HCT116 (cell line): ENCODE results near the gene TTC39C. TPM values are rescaled to one million over a fixed set of nuclear protein-coding genes. Genes with fewer than 3 reads are reported as not detected.

Source experiments
- ATAC-seq: fragments of 200-7000 bp; cut with Tn5 transposase; 2 replicates; pipeline ENCODE4 v1.9.1; 2020; ENCODE audit warnings: mild to moderate bottlenecking, moderate library complexity
- BruUV-seq: library from RNA; stranded (reverse); fragments of 400-500 nt; replicated peaks from 2 replicates; lab custom pipeline; 2021; lab: Mats Ljungman, UMichigan
- CTCF ChIA-PET: fragments of 300-600 bp; sonication (Branson Sonifier 250); formaldehyde crosslinking; loops from one replicate; lab custom pipeline; 2021; ENCODE audit warnings: antibody characterized with exemption; lab: Charles Lee
- POLR2A ChIA-PET: fragments of 300-600, 350-600 bp; sonication (Branson Sonifier 250); formaldehyde crosslinking; loops from one replicate; lab custom pipeline; 2021; ENCODE audit warnings: antibody characterized with exemption; lab: Charles Lee
- RAD21 ChIA-PET, 2 experiments: fragments of 300-600 bp; sonication (Branson Sonifier 250); formaldehyde crosslinking; loops; one replicate each; lab custom pipeline; 2023; ENCODE audit warnings: low total read pairs in 2 of 2; ENCODE audit not compliant: uncharacterized antibody in 2 of 2, unreplicated experiment in 2 of 2, low non-redundant PET in 1 of 2; lab: Charles Lee
- DNase-seq: peaks from one replicate; pipeline ENCODE4 v3.0.0-alpha.2; 2010; ENCODE audit warnings: low read depth, low spot score
- H2AFZ ChIP-seq: fragments of 200-600 bp; shearing (Covaris generic), sonication (generic); 2 replicates; pipeline ENCODE4 v1.6.1; 2017; ENCODE audit warnings: low read depth, mixed run types, mixed read lengths, antibody characterized with exemption, low read length; ENCODE audit not compliant: poor library complexity, severe bottlenecking
- H3K27ac ChIP-seq: 2 replicates; pipeline ENCODE4 v1.5.1; 2012; ENCODE audit warnings: low read depth, low read length
- H3K27me3 ChIP-seq: fragments of 200-600 bp; sonication (generic); 2 replicates; pipeline ENCODE4 v1.6.1; 2016; ENCODE audit warnings: mixed run types, low read length, mixed read lengths; ENCODE audit not compliant: insufficient read depth
- H3K36me3 ChIP-seq, 2 experiments: fragments of 200-500 bp in 1 of 2; fragments of 200-600 bp in 1 of 2; sonication (Bioruptor generic) in 1 of 2; sonication (generic) in 1 of 2; 2 replicates each; pipeline versions ENCODE4 v1.5.1 to v1.6.1; 2014 to 2016; ENCODE audit warnings: low read length in 2 of 2, inconsistent platforms in 1 of 2, mixed read lengths in 1 of 2, mixed run types in 1 of 2; ENCODE audit not compliant: insufficient read depth in 2 of 2, control insufficient read depth in 1 of 2
- H3K4me1 ChIP-seq, 2 experiments: fragments of 200-600 bp in 1 of 2; sonication (generic) in 1 of 2; 2 replicates each; pipeline versions ENCODE4 v1.5.1 to v1.6.1; 2012 to 2017; ENCODE audit warnings: low read length in 2 of 2, inconsistent platforms in 1 of 2, mild to moderate bottlenecking in 1 of 2, mixed read lengths in 1 of 2, mixed run types in 1 of 2, moderate library complexity in 1 of 2; ENCODE audit not compliant: insufficient read depth in 2 of 2, control insufficient read depth in 1 of 2
- H3K4me2 ChIP-seq: fragments of 200-600 bp; sonication (generic); 2 replicates; pipeline ENCODE4 v1.6.1; 2017; ENCODE audit warnings: mixed run types, low read length, mixed read lengths
- H3K4me3 ChIP-seq, 2 experiments: fragments of 200-600 bp in 1 of 2; sonication (generic) in 1 of 2; replicated peaks in 1 of 2; 2 replicates each; pipeline ENCODE4 v1.5.1; 2011 to 2016; ENCODE audit warnings: low read length in 2 of 2, control low read depth in 1 of 2, low read depth in 1 of 2, mild to moderate bottlenecking in 1 of 2, mixed read lengths in 1 of 2, mixed run types in 1 of 2
- H3K79me2 ChIP-seq: fragments of 200-600 bp; sonication (generic); 2 replicates; pipeline ENCODE4 v1.6.1; 2017; ENCODE audit warnings: mild to moderate bottlenecking, mixed run types, low read length, moderate library complexity, mixed read lengths; ENCODE audit not compliant: insufficient read depth
- H3K9ac ChIP-seq: fragments of 200-600 bp; sonication (generic); 2 replicates; pipeline ENCODE4 v1.6.1; 2016; ENCODE audit warnings: low read length, mixed read lengths
- H3K9me2 ChIP-seq: fragments of 200-600 bp; sonication (generic), shearing (Covaris generic); 2 replicates; pipeline ENCODE4 v1.6.1; 2017; ENCODE audit warnings: mixed run types, mild to moderate bottlenecking, moderate library complexity; ENCODE audit not compliant: insufficient read depth
- H3K9me3 ChIP-seq, 2 experiments: fragments of 200-500 bp in 1 of 2; fragments of 200-600 bp in 1 of 2; sonication (Bioruptor generic) in 1 of 2; sonication (generic) in 1 of 2; 2 replicates each; pipeline ENCODE4 v1.6.1; 2014 to 2017; ENCODE audit warnings: low read length in 2 of 2, mixed read lengths in 2 of 2, inconsistent platforms in 1 of 2, low read depth in 1 of 2, mild to moderate bottlenecking in 1 of 2, mixed run types in 1 of 2, moderate library complexity in 1 of 2; ENCODE audit not compliant: control insufficient read depth in 1 of 2, insufficient read depth in 1 of 2
- H4K20me1 ChIP-seq: fragments of 200-600 bp; sonication (generic), shearing (Covaris generic); 2 replicates; pipeline ENCODE4 v1.6.1; 2017; ENCODE audit warnings: mixed run types, mild to moderate bottlenecking, moderate library complexity; ENCODE audit not compliant: insufficient read depth
- CEBPB ChIP-seq: IDR thresholded peaks from 2 replicates; pipeline ENCODE4 v1.6.1; 2012; ENCODE audit warnings: low read depth
- FOSL1 ChIP-seq: IDR thresholded peaks from 2 replicates; pipeline ENCODE4 v1.6.1; 2012; ENCODE audit warnings: low read depth
- POLR2A ChIP-seq: IDR thresholded peaks from 2 replicates; pipeline ENCODE4 v1.7.0; 2011; ENCODE audit warnings: borderline replicate concordance; ENCODE audit not compliant: insufficient read depth, insufficient read length; ENCODE audit errors: extremely low read depth
- POLR2AphosphoS5 ChIP-seq: IDR thresholded peaks from 2 replicates; pipeline ENCODE4 v1.6.1; 2011; ENCODE audit warnings: mild to moderate bottlenecking, low read depth, low read length, moderate library complexity
- RAD21 ChIP-seq: IDR thresholded peaks from 2 replicates; pipeline ENCODE4 v1.6.1; 2012; ENCODE audit warnings: low read depth, mild to moderate bottlenecking
- SP1 ChIP-seq: IDR thresholded peaks from 2 replicates; pipeline ENCODE4 v1.6.1; 2012; ENCODE audit warnings: low read depth
- TCF7L2 ChIP-seq: IDR thresholded peaks from 2 replicates; pipeline ENCODE4 v1.7.0; 2011; ENCODE audit warnings: borderline replicate concordance, inconsistent platforms; ENCODE audit not compliant: insufficient read depth, insufficient read length; ENCODE audit errors: extremely low read depth
- intact Hi-C: fragments of 100-400 bp; cut with micrococcal nuclease; formaldehyde crosslinking; loops from 2 replicates; pipeline ENCODE4 v1.10.0; 2022
- total RNA-seq: library from RNA; stranded (reverse); gene quantifications from one replicate; pipeline ENCODE4 v1.2.1, GENCODE V29; 2021; ENCODE audit not compliant: unreplicated experiment
- TF ChIP-seq, protein P1 (sequence below): IDR thresholded peaks from 2 replicates; pipeline ENCODE4 v1.6.1; 2012; ENCODE audit warnings: low read depth
- TF ChIP-seq, protein P2 (sequence below), 3 experiments: fragments of 200-600 bp in 1 of 3; sonication (generic) in 1 of 3; IDR thresholded peaks in 2 of 3; conservative IDR thresholded peaks in 1 of 3; 2 replicates each; pipeline ENCODE4 v1.5.1; 2012 to 2017; ENCODE audit warnings: low read depth in 2 of 3, low read length in 2 of 3, antibody characterized with exemption in 1 of 3, borderline replicate concordance in 1 of 3, control low read depth in 1 of 3, mild to moderate bottlenecking in 1 of 3, mixed read lengths in 1 of 3, mixed run types in 1 of 3, moderate library complexity in 1 of 3; ENCODE audit not compliant: insufficient read depth in 1 of 3

Gene TTC39C
- total RNA-seq, 1 experiment from 2014 or later: 24.8 TPM

GRCh38 chr18:24033641-24034412 is 19.3 kb downstream of the TTC39C start (continued):
- TF ChIP-seq, protein P1, sequence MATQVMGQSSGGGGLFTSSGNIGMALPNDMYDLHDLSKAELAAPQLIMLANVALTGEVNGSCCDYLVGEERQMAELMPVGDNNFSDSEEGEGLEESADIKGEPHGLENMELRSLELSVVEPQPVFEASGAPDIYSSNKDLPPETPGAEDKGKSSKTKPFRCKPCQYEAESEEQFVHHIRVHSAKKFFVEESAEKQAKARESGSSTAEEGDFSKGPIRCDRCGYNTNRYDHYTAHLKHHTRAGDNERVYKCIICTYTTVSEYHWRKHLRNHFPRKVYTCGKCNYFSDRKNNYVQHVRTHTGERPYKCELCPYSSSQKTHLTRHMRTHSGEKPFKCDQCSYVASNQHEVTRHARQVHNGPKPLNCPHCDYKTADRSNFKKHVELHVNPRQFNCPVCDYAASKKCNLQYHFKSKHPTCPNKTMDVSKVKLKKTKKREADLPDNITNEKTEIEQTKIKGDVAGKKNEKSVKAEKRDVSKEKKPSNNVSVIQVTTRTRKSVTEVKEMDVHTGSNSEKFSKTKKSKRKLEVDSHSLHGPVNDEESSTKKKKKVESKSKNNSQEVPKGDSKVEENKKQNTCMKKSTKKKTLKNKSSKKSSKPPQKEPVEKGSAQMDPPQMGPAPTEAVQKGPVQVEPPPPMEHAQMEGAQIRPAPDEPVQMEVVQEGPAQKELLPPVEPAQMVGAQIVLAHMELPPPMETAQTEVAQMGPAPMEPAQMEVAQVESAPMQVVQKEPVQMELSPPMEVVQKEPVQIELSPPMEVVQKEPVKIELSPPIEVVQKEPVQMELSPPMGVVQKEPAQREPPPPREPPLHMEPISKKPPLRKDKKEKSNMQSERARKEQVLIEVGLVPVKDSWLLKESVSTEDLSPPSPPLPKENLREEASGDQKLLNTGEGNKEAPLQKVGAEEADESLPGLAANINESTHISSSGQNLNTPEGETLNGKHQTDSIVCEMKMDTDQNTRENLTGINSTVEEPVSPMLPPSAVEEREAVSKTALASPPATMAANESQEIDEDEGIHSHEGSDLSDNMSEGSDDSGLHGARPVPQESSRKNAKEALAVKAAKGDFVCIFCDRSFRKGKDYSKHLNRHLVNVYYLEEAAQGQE: no peak
- no peak for TF ChIP-seq TCF7L2

GRCh38 chr18:24035316-24035715 is 20.8 kb downstream of the TTC39C start:
- H3K9ac ChIP-seq: no peak overlapping the region
- H3K9me2 ChIP-seq: 0 out of 2 replicates have a peak, but pooled peaks cover 3% of the 10 kb centered on the region
- no peak overlapping the region for H2AFZ ChIP-seq
- no peaks in the 10 kb centered on the region for H3K27me3 ChIP-seq
- H3K4me2 ChIP-seq: no peak overlapping the region
- DNase-seq (no peak), ATAC-seq (no peak)
- ChIA-PET RAD21 (no interaction called here), CTCF (no interaction called here), POLR2A (no interaction called here)
- H3K4me3 ChIP-seq: no peak overlapping the region
- H4K20me1 ChIP-seq: no peaks in the 10 kb centered on the region
- TF ChIP-seq POLR2AphosphoS5: no peak
- TF ChIP-seq CEBPB: no peak
- TF ChIP-seq, protein P2, sequence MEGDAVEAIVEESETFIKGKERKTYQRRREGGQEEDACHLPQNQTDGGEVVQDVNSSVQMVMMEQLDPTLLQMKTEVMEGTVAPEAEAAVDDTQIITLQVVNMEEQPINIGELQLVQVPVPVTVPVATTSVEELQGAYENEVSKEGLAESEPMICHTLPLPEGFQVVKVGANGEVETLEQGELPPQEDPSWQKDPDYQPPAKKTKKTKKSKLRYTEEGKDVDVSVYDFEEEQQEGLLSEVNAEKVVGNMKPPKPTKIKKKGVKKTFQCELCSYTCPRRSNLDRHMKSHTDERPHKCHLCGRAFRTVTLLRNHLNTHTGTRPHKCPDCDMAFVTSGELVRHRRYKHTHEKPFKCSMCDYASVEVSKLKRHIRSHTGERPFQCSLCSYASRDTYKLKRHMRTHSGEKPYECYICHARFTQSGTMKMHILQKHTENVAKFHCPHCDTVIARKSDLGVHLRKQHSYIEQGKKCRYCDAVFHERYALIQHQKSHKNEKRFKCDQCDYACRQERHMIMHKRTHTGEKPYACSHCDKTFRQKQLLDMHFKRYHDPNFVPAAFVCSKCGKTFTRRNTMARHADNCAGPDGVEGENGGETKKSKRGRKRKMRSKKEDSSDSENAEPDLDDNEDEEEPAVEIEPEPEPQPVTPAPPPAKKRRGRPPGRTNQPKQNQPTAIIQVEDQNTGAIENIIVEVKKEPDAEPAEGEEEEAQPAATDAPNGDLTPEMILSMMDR (IDR thresholded peaks at IDR 0.05 in 2 of 3, conservative IDR thresholded peaks at IDR 0.05 in 1 of 3; ENCODE audit: borderline replicate concordance in 1 of 3, insufficient read depth in 1 of 3, low read depth in 2 of 3, low read length in 2 of 3): no peak
- no peak for TF ChIP-seq SP1
- no peak for TF ChIP-seq FOSL1
- TF ChIP-seq RAD21: no peak
- no peak for TF ChIP-seq POLR2A
- intact Hi-C loops: no loop called here
- BruUV-seq: no TSS peak
- no peaks in the 10 kb centered on the region for H3K9me3 ChIP-seq
- H3K36me3 ChIP-seq: no peaks in the 10 kb centered on the region
- H3K4me1 ChIP-seq: peaks cover 0 to 9% of the 10 kb centered on the region in 2 experiments; a peak in 1 of 4 replicates
- no peak overlapping the region for H3K27ac ChIP-seq
- peaks cover 49% of the 10 kb centered on the region for H3K79me2 ChIP-seq
